Small intestine (tissue), 7 donors: Measurements from ENCODE around the gene STXBP6. TPM values are rescaled to one million over a fixed set of nuclear protein-coding genes. Genes with fewer than 3 reads are reported as not detected.

Experiments used
- DNase-seq, 2 donors: peaks; one replicate each; pipeline versions ENCODE4 v3.0.0 to v3.0.0-alpha.2; 2013
- FAIRE-seq: peaks from 2 replicates; lab custom pipeline; 2012; peaks lifted over from hg19 to GRCh38; lab: Jason Lieb, UNC
- H3K27ac ChIP-seq, 3 donors: one replicate each; pipeline ENCODE4 v1.5.1; 2013; ENCODE audit warnings: low read length in 2 of 3, mild to moderate bottlenecking in 2 of 3, control low read depth in 1 of 3, inconsistent platforms in 1 of 3, low read depth in 1 of 3, moderate library complexity in 1 of 3
- H3K27me3 ChIP-seq, 3 donors: one replicate each; pipeline ENCODE4 v1.6.1; 2013; ENCODE audit warnings: low read length in 3 of 3, inconsistent platforms in 1 of 3; ENCODE audit not compliant: control insufficient read depth in 3 of 3, insufficient read depth in 3 of 3
- H3K36me3 ChIP-seq, 3 donors: one replicate each; pipeline ENCODE4 v1.6.1; 2013; ENCODE audit warnings: low read length in 3 of 3, inconsistent platforms in 1 of 3, low read depth in 1 of 3, mild to moderate bottlenecking in 1 of 3, moderate library complexity in 1 of 3; ENCODE audit not compliant: control insufficient read depth in 3 of 3, insufficient read depth in 2 of 3
- H3K4me1 ChIP-seq, 3 donors: one replicate each; pipeline ENCODE4 v1.6.1; 2013; ENCODE audit warnings: low read length in 2 of 3, inconsistent platforms in 1 of 3, low read depth in 1 of 3, mild to moderate bottlenecking in 1 of 3, moderate library complexity in 1 of 3; ENCODE audit not compliant: control insufficient read depth in 3 of 3, insufficient read depth in 2 of 3
- H3K4me3 ChIP-seq, 3 donors: one replicate each; pipeline ENCODE4 v1.5.1; 2013; ENCODE audit warnings: low read length in 3 of 3, control low read depth in 1 of 3, inconsistent platforms in 1 of 3, low read depth in 1 of 3, mild to moderate bottlenecking in 1 of 3, moderate library complexity in 1 of 3
- H3K9me3 ChIP-seq, 2 donors: one replicate each; pipeline ENCODE4 v1.6.1; 2013; ENCODE audit warnings: low read depth in 1 of 2, low read length in 1 of 2; ENCODE audit not compliant: control insufficient read depth in 2 of 2, insufficient read depth in 1 of 2
- WGBS, 3 donors: extraction: QIAGEN DNeasy Blood & Tissue Kit; methylation state at CpG; one replicate each; pipeline ENCODE4 v1.1.7; 2013; 5-methylcytosine and 5-hydroxymethylcytosine counted together
- polyA plus RNA-seq, 4 donors: library from polyadenylated mRNA; stranded (reverse) in 3 of 4; unstranded in 1 of 4; fragments of 200-250 nt in 3 of 4; fragments of 120-200 nt in 1 of 4; gene quantifications; one replicate each; pipeline versions ENCODE4 v1.2.1 to v1.2.3, GENCODE V29; 2013
- donor health status: healthy with polysubstance abuse.
- donor health status: control.
- donor health status: control.
- donor health status: Bipolar disorder and iron deficiency.
- donor health status: healthy.

Gene STXBP6
- polyA plus RNA-seq, 4 donors = 12.7 to 53.7 (median 24.0) TPM

DNA sequence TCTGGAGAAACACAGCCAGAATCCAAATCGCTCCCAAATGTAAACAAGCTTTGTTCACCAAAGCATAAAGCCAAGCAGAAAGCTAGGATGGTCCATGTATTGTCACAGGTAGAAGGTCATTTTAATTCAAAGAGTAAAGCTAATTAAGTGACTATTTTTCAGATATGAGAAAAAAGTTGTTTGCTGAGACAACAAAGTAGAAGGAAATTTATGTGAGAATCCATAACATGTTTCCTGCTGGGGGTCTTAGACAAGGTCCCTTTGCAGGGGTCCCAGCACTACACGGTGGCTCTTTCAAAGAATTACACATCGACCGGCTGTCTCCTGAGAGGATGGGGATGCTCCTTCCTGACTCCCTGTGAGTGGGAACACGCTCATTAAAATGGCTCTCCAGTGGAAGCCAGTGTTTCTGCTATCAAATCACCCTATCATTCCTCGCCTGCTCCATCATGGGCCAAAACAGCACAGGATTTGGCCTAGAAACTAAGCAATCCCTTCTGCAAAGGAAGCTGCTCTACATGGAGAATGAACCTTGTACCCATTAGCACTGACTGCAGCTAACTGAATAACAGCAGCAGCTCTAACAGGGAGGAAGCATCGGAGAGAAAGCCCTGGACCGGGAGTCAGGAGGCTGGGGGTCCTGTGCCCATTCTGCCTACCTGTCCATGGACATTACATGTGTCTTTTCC lies 175.3 kb downstream of the STXBP6 start:
- no peak overlapping the region for H3K4me3 ChIP-seq
- H3K27ac ChIP-seq = no peak overlapping the region
- WGBS, 3 donors = 55 to 80% (median 63%) methylated on average over 8 of the region's 8 CpGs
- H3K36me3 ChIP-seq = no peaks in the 10 kb centered on the region
- no peaks in the 10 kb centered on the region for H3K27me3 ChIP-seq
- FAIRE-seq (no peak), DNase-seq (peak; percentile 63 to 68)
- no peaks in the 10 kb centered on the region for H3K9me3 ChIP-seq
- H3K4me1 ChIP-seq = peaks cover 1 to 14% (median 9%) of the 10 kb centered on the region in 3 donors

DNA sequence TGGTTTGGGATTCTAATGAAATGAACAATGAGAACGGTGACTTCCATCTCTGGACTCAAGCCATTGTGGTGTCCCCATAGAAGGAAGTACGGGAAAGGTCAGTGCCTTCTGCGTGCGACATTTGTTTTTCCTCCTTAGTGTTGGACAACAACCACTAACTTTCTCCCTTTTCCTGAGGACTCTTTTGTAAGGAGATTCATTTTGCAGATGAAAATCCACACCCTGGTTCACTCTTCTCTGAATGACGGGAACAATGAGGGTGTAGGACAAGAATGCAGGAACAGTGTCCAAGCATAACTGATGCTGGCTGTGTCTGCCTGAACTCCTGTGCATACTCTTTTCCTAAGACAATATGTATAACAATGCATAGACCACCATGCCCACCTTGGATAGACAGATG lies 176.4 kb downstream of the STXBP6 start:
- DNase-seq = no peak
- no peaks in the 10 kb centered on the region for H3K9me3 ChIP-seq
- H3K27me3 ChIP-seq = no peaks in the 10 kb centered on the region
- WGBS, 3 donors = 81 to 90% (median 84%) methylated on average over 5 of the region's 5 CpGs
- H3K4me1 ChIP-seq = peaks cover 1 to 14% (median 9%) of the 10 kb centered on the region in 3 donors
- H3K4me3 ChIP-seq = no peak overlapping the region
- H3K27ac ChIP-seq = no peak overlapping the region
- no peak for FAIRE-seq
- no peaks in the 10 kb centered on the region for H3K36me3 ChIP-seq

DNA sequence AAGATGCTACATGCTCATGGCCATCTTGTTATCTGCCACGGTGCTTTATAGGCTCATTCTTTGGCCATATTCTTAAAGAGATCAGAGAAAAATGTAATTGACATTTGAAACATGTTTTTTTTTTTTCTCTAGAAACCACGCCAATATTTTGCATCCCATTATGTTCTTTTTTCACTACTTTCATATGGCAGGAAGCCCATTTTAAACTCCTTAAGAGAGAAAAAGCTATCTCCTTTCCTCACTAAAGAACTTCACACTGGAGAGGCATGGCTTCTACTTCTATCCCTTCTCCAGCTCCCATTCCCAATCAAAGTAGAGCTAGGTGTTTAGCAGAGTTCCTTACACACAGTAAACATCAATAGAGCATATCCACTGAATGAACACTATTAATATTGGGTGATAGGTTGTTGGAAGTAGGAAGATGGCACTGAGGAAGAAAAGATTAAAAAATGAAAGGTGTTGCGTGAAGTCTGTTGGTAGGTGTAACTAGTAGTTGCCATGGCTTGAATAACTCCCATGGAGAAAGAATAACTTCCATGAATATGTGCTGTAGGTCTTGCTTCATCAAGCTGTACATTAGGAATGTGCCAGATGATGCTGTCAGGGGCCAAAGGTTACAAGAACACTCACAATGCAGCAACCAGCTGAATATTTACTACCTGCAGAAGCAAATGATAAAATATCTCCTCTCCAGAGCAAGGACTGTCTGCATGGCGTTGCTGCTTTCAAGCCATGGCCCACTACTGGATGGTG lies 178.8 kb downstream of the STXBP6 start:
- H3K27me3 ChIP-seq = no peaks in the 10 kb centered on the region
- no peaks in the 10 kb centered on the region for H3K36me3 ChIP-seq
- H3K27ac ChIP-seq = peak overlapping the region in 1 of 3 donors; percentile 65
- peaks cover 1 to 14% (median 4%) of the 10 kb centered on the region in 3 donors for H3K4me1 ChIP-seq
- no peak overlapping the region for H3K4me3 ChIP-seq
- peak; percentile 82 to 86 for DNase-seq
- peaks cover 0 to under 1% of the 10 kb centered on the region in 2 donors for H3K9me3 ChIP-seq
- no peak for FAIRE-seq
- WGBS, 3 donors = 76 to 82% (median 80%) methylated on average over 4 of the region's 4 CpGs

DNA sequence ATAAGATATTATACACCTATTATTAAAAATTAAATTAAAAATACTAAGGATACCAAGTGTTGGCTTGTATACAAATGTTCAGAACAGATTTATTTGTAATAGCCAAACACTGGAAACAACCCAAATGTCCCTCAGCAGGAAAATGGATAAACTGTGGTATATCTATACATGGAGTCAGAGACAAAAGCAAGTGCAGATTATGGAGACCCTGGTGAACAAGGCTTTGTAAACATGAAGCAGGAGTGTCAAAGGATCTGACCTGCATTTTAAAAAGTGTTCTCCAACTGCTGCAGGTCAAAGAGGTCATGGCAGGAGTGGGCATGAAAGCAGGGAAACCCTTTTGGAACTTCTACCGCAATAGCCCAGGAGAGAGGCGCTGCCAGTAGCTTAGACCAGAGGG lies 181.6 kb downstream of the STXBP6 start:
- H3K4me1 ChIP-seq = peaks cover 0 to 18% (median 0%) of the 10 kb centered on the region in 3 donors
- no peaks in the 10 kb centered on the region for H3K27me3 ChIP-seq
- DNase-seq (no peak), FAIRE-seq (no peak)
- WGBS, 3 donors = 92 to 100% (median 100%) methylated on average over 2 of the region's 2 CpGs
- no peaks in the 10 kb centered on the region for H3K36me3 ChIP-seq
- no peak overlapping the region for H3K27ac ChIP-seq
- no peak overlapping the region for H3K4me3 ChIP-seq
- H3K9me3 ChIP-seq = peaks cover 0 to 4% of the 10 kb centered on the region in 2 donors

GRCh38 chr14:24866067-24866639 lies 183.8 kb downstream of the STXBP6 start:
- FAIRE-seq = no peak
- 93 to 100% (median 97%) methylated on average over 1 of the region's 1 CpG for WGBS, 3 donors

GRCh38 chr14:24863968-24864684 lies 185.8 kb downstream of the STXBP6 start:
- no peaks in the 10 kb centered on the region for H3K27me3 ChIP-seq
- no peaks in the 10 kb centered on the region for H3K36me3 ChIP-seq
- WGBS, 3 donors = 15 to 49% (median 36%) methylated on average over 7 of the region's 7 CpGs
- H3K4me1 ChIP-seq = peaks cover 0 to 18% (median 0%) of the 10 kb centered on the region in 3 donors
- peak overlapping the region in 1 of 3 donors; percentile 50 for H3K27ac ChIP-seq
- H3K4me3 ChIP-seq = no peak overlapping the region
- FAIRE-seq = no peak
- H3K9me3 ChIP-seq = peaks cover 0 to 4% of the 10 kb centered on the region in 2 donors
- peak; percentile 30 to 47 for DNase-seq

More at GRCh38 chr14:24866067-24866639, 183.8 kb downstream of the STXBP6 start:
- H3K36me3 ChIP-seq = no peaks in the 10 kb centered on the region
- DNase-seq = no peak
- H3K27ac ChIP-seq = no peak overlapping the region
- peaks cover 0 to 4% of the 10 kb centered on the region in 2 donors for H3K9me3 ChIP-seq
- H3K4me3 ChIP-seq = no peak overlapping the region
- peaks cover 0 to 17% (median 0%) of the 10 kb centered on the region in 3 donors for H3K4me1 ChIP-seq
- no peaks in the 10 kb centered on the region for H3K27me3 ChIP-seq

- no peak for FAIRE-seq
These were observed 188.8 kb downstream of the STXBP6 start for GRCh38 chr14:24861083-24861630.

More at GRCh38 chr14:24861083-24861630, 188.8 kb downstream of the STXBP6 start:
- no peaks in the 10 kb centered on the region for H3K27me3 ChIP-seq
- DNase-seq = peak; percentile 31 to 59
- H3K27ac ChIP-seq = peak overlapping the region in 1 of 3 donors; percentile 53
- H3K4me3 ChIP-seq = no peak overlapping the region
- peaks cover 0 to 18% (median 2%) of the 10 kb centered on the region in 3 donors for H3K4me1 ChIP-seq
- H3K9me3 ChIP-seq = peaks cover 0 to 4% of the 10 kb centered on the region in 2 donors
- WGBS, 3 donors = 34 to 64% (median 38%) methylated on average over 4 of the region's 4 CpGs
- H3K36me3 ChIP-seq = no peaks in the 10 kb centered on the region
